ENCODE measurements around the gene PAFAH1B1. TPM values are rescaled to one million over a fixed set of nuclear protein-coding genes. Genes with fewer than 3 reads are reported as not detected.

The PAFAH1B1 gene
- polyA plus RNA-seq, 1 donor from 2014 or later, result 17.8 TPM

GRCh38 chr17:2683912-2684311 lies 90.5 kb downstream of the PAFAH1B1 start:
- peak overlapping the region in 1 of 4 donors; percentile 41 for H3K4me3 Mint-ChIP-seq
- H3K9me3 Mint-ChIP-seq, result no peaks in the 10 kb centered on the region
- peak overlapping the region in 1 of 3 donors; percentile 86 for H3K27ac Mint-ChIP-seq
- H3K27me3 Mint-ChIP-seq, result no peaks in the 10 kb centered on the region
- peaks cover 0 to 7% (median 7%) of the 10 kb centered on the region in 3 donors for H3K4me1 Mint-ChIP-seq
- no peaks in the 10 kb centered on the region for H3K36me3 Mint-ChIP-seq

- Mint-ChIP-seq H3K9me3 (no peaks in the 10 kb centered on the region), H3K27ac (peak overlapping the region in 2 of 3 donors; percentile 23 to 43), H3K27me3 (no peaks in the 10 kb centered on the region), H3K36me3 (peaks cover 2% of the 10 kb centered on the region), H3K4me1 (peaks cover 0 to 11% (median 6%) of the 10 kb centered on the region in 3 donors), H3K4me3 (no peak overlapping the region)
These were observed 91.1 kb downstream of the PAFAH1B1 start for GRCh38 chr17:2684549-2684948.

- Mint-ChIP-seq H3K4me1 (peaks cover 0 to 11% (median 6%) of the 10 kb centered on the region in 3 donors), H3K4me3 (no peak overlapping the region), H3K27me3 (no peaks in the 10 kb centered on the region), H3K36me3 (peaks cover 2% of the 10 kb centered on the region), H3K9me3 (no peaks in the 10 kb centered on the region), H3K27ac (no peak overlapping the region)
These were observed 92.2 kb downstream of the PAFAH1B1 start for GRCh38 chr17:2685696-2686095.

- Mint-ChIP-seq H3K4me3 (peak overlapping the region in 1 of 4 donors; percentile 27), H3K4me1 (peaks cover 0 to 11% (median 6%) of the 10 kb centered on the region in 3 donors), H3K9me3 (no peaks in the 10 kb centered on the region), H3K27ac (peak overlapping the region; percentile 45 to 81 (median 63)), H3K36me3 (peaks cover 2% of the 10 kb centered on the region), H3K27me3 (no peaks in the 10 kb centered on the region)
These were observed 93.6 kb downstream of the PAFAH1B1 start for GRCh38 chr17:2687074-2687418.

- Mint-ChIP-seq H3K4me3 (peak overlapping the region in 1 of 4 donors; percentile 61), H3K27ac (peak overlapping the region in 2 of 3 donors; percentile 84 to 88), H3K36me3 (peaks cover 2% of the 10 kb centered on the region), H3K9me3 (no peaks in the 10 kb centered on the region), H3K4me1 (peaks cover 0 to 11% (median 8%) of the 10 kb centered on the region in 3 donors), H3K27me3 (no peaks in the 10 kb centered on the region)
These were observed 95.2 kb downstream of the PAFAH1B1 start for GRCh38 chr17:2688351-2689342.

- H3K36me3 Mint-ChIP-seq, result peaks cover 2% of the 10 kb centered on the region
- peak overlapping the region in 1 of 4 donors; percentile 61 for H3K4me3 Mint-ChIP-seq
- peaks cover 0 to 11% (median 8%) of the 10 kb centered on the region in 3 donors for H3K4me1 Mint-ChIP-seq
- no peaks in the 10 kb centered on the region for H3K27me3 Mint-ChIP-seq
- peak overlapping the region in 2 of 3 donors; percentile 84 to 88 for H3K27ac Mint-ChIP-seq
- H3K9me3 Mint-ChIP-seq, result no peaks in the 10 kb centered on the region
These were observed 96.1 kb downstream of the PAFAH1B1 start for GRCh38 chr17:2689411-2690164.

- Mint-ChIP-seq H3K27ac (no peak overlapping the region), H3K4me3 (no peak overlapping the region), H3K4me1 (peaks cover 0 to 11% (median 8%) of the 10 kb centered on the region in 3 donors), H3K36me3 (peaks cover 2% of the 10 kb centered on the region), H3K27me3 (no peaks in the 10 kb centered on the region), H3K9me3 (no peaks in the 10 kb centered on the region)
These were observed 97.0 kb downstream of the PAFAH1B1 start for GRCh38 chr17:2690165-2691068.

- Mint-ChIP-seq H3K4me1 (peaks cover 0 to 11% (median 8%) of the 10 kb centered on the region in 3 donors), H3K9me3 (no peaks in the 10 kb centered on the region), H3K4me3 (no peak overlapping the region), H3K36me3 (peaks cover 2% of the 10 kb centered on the region), H3K27ac (no peak overlapping the region), H3K27me3 (no peaks in the 10 kb centered on the region)
These were observed 97.8 kb downstream of the PAFAH1B1 start for GRCh38 chr17:2691069-2691871.

GRCh38 chr17:2691965-2692780 lies 98.7 kb downstream of the PAFAH1B1 start:
- Mint-ChIP-seq H3K36me3 (peaks cover 2% of the 10 kb centered on the region), H3K9me3 (no peaks in the 10 kb centered on the region), H3K4me3 (no peak overlapping the region), H3K27me3 (no peaks in the 10 kb centered on the region), H3K4me1 (peaks cover 0 to 11% (median 8%) of the 10 kb centered on the region in 3 donors), H3K27ac (peak overlapping the region in 1 of 3 donors; percentile 76)

- Mint-ChIP-seq H3K36me3 (peaks cover 2% of the 10 kb centered on the region), H3K27me3 (no peaks in the 10 kb centered on the region), H3K27ac (no peak overlapping the region), H3K4me1 (peaks cover 0 to 9% (median 5%) of the 10 kb centered on the region in 3 donors), H3K4me3 (no peak overlapping the region), H3K9me3 (no peaks in the 10 kb centered on the region)
These were observed 99.3 kb downstream of the PAFAH1B1 start for GRCh38 chr17:2692781-2693135.

GRCh38 chr17:2693561-2694380 lies 100.3 kb downstream of the PAFAH1B1 start:
- Mint-ChIP-seq H3K36me3 (peaks cover 2% of the 10 kb centered on the region), H3K9me3 (no peaks in the 10 kb centered on the region), H3K4me3 (no peak overlapping the region), H3K4me1 (peaks cover 0 to 5% (median 5%) of the 10 kb centered on the region in 3 donors), H3K27me3 (no peaks in the 10 kb centered on the region), H3K27ac (no peak overlapping the region)

- Mint-ChIP-seq H3K4me3 (no peak overlapping the region), H3K9me3 (no peaks in the 10 kb centered on the region), H3K27me3 (no peaks in the 10 kb centered on the region), H3K4me1 (peaks cover 0 to 2% (median 0%) of the 10 kb centered on the region in 3 donors), H3K36me3 (no peaks in the 10 kb centered on the region), H3K27ac (no peak overlapping the region)
These were observed 101.2 kb downstream of the PAFAH1B1 start for GRCh38 chr17:2694381-2695242.

All from IgD-negative memory B cell (primary cell).